GM18907 (cell line): Measurements from ENCODE around the gene C2.
"Not testable (repeated sequence)": the region's sequence is repeated elsewhere in the genome, so short reads cannot be mapped to it uniquely, and the experiment has no call there.

Experiments
- ATAC-seq: cut with Tn5 transposase; IDR thresholded peaks from one replicate; pipeline ENCODE4 v1.9.1; 2021; ENCODE audit warnings: mild to moderate bottlenecking, moderate library complexity; ENCODE audit not compliant: unreplicated experiment

The C2 gene

DNA sequence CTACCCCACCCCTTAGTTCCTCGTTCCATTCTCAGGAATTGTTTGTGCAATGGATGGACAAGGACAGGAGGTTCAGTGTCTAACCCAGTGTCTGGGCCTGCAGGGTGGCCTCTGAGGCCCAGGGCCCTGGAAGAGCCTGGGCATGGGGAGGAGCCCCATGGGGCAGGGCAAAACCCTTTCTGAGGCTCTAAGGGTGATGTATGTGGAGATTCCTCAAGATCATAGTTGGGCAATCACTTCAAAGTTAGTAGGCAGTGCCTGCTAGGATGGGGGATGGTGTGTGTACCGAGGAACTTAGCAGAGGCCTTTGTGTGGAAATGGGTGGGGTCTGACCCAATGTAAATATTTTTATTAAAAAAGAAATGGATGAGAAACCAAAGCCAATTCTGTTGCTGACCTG is 6.7 kb upstream of the C2 start:
- no peak for ATAC-seq

DNA sequence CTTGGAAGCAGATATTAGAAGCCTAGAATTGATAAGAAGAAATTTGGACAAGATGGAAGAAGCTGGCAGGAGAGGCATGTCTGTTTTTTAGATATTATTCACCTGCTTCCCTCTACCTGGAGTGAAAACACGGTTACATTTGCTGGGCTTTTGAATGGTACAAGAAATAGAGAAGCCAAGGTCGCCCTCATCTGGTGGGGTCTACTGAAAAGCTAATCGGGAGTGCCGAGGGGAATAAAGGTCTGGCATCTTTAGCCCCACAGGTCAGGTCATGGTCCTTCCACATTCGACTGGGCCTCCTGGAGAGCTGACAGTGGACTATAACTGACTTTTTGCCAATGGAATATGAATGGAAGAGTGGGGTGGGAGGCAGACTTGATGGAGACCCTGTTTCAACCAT is 4.6 kb upstream of the C2 start:
- no peak for ATAC-seq

DNA sequence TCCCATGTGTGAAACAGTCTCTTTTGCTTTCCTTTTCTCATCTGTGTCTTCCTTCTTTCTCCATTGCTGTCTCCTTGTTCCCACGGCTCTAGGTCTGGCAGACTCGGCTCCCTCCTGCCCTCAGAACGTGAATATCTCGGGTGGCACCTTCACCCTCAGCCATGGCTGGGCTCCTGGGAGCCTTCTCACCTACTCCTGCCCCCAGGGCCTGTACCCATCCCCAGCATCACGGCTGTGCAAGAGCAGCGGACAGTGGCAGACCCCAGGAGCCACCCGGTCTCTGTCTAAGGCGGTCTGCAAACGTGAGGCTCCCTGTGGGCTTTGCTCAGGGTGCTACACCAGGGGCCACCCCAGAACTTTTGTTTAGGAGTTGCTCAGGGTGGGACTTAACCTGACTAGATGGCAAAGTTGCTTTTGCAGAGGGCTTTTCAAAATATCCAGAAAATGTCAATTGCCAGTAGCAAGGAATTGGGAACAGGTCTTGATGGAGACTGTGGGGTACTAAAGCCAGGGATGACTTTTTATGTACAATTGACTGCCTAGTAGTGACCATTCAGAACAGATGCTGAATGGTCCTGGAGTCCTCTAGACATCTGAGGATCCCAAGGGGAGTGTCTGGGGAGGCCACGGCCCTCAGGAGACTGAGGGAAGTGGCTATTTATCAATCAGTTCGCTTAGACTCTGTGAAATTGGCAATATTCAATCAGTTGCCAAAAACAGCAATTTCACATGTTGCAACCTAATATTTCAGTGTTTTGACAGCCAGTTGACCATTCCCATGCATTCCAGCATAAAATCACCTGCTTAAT is 550 bp downstream of the C2 start:
- ATAC-seq: no peak

DNA sequence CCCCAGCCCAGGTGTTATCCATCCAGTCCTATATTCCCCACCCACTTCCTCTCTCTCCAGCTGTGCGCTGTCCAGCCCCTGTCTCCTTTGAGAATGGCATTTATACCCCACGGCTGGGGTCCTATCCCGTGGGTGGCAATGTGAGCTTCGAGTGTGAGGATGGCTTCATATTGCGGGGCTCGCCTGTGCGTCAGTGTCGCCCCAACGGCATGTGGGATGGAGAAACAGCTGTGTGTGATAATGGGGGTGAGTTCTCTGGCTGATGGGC is 1.1 kb downstream of the C2 start:
- ATAC-seq: no peak

DNA sequence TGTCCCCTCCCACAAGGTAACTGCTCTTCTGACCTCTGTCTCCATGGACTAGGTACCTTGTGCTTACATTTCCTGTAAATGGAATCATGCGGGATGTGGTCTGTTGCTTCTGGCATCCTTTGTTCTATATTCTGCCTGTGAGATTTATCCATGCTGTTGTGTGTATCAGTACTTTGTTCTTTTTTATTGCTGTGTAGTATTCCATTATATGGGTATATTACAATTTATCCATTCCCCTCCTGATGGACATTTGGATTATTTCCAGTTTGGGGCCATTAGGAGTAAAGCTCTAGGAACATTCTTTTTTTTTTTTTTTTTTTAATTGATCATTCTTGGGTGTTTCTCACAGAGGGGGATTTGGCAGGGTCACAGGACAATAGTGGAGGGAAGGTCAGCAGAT is 3.4 kb downstream of the C2 start:
- ATAC-seq: no peak

DNA sequence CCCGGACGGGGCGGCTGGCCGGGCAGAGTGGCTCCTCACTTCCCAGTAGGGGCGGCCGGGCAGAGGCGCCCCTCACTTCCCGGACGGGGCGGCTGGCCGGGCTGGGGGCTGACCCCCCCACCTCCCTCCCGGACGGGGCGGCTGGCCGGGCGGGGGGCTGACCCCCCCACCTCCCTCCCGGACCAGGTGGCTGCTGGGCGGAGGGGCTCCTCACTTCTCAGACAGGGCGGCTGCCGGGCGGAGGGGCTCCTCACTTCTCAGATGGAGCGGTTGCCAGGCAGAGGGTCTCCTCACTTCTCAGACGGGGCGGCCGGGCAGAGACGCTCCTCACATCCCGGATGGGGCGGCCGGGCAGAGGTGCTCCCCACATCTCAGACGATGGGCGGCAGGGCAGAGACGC is 4.6 kb downstream of the C2 start:
- not testable (repeated sequence) for ATAC-seq

DNA sequence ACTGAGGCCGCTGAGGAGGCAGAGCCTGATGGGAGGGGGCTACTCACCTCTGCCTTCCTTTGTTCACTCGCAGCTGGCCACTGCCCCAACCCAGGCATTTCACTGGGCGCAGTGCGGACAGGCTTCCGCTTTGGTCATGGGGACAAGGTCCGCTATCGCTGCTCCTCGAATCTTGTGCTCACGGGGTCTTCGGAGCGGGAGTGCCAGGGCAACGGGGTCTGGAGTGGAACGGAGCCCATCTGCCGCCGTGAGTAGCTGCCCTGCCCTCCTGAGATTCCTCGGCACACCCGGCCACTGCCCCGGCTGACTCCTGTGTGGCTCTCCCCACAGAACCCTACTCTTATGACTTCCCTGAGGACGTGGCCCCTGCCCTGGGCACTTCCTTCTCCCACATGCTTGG is 6.0 kb downstream of the C2 start:
- ATAC-seq: no peak

DNA sequence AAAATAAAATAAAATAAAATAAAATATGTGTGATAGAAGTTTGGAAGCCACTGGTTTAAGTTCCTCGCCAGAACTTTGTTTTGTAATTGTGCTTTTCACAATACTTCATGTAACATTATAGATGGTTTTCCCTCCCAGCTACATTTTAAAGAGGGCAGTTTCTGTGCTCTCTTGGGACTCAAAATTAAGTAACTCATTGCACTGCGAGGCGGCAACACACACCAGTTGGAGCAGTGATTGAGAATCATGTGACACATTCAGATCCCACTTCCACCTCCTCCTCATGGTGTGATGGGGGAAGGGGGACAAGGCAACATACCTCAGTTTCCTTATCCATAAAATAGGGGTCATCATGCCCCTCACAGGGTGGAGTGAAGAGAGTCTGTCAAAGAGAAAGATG is 7.5 kb downstream of the C2 start:
- ATAC-seq: no peak

DNA sequence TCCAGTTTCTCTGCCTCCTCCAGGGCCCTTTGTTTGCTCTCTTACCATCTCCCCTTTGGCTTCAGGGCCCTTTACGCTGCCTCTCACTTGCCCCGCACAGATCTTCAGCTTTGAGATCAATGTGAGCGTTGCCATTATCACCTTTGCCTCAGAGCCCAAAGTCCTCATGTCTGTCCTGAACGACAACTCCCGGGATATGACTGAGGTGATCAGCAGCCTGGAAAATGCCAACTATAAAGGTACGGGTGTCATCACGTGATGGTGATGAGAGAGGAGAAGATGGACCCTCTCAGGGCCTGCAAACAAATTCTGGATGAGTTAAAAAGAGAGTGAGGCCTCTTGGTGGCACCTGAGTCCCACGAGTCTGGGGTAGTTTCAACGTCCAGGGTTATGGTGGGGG is 8.3 kb downstream of the C2 start:
- no peak for ATAC-seq

DNA sequence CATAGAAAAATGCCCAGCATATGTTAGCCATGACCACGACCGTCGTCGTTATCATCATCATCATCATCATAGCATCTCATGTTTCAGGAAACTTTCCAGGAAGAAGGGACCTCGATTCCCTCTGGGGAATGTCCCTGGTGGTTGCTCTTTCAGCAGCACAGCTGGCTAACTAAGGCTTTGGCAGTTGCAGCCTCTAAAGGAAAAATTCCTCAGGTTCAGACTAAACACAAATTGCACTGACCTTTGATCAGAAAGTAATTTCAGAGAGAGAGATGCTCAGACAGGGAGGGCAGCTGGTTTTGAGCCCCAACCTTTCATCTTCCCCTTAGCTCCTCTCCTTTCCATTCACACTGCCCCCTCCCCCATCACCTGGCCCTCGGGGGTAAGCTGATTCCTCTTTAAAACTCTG is 12.7 kb downstream of the C2 start:
- no peak for ATAC-seq

DNA sequence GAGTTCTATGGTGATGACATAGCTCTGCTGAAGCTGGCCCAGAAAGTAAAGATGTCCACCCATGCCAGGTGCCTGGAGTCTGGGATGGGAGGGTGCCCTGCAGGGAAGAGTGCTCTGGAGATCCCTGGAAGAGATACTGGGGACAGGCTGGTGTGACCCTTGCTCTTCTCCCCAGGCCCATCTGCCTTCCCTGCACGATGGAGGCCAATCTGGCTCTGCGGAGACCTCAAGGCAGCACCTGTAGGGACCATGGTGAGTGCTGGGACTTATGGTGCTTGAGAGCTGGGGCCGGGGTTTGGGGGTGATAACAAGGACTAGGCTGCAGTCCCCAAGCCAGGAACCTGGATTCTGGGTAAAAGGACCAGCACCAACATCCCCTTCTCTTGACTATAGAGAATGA is 16.2 kb downstream of the C2 start:
- ATAC-seq: no peak

DNA sequence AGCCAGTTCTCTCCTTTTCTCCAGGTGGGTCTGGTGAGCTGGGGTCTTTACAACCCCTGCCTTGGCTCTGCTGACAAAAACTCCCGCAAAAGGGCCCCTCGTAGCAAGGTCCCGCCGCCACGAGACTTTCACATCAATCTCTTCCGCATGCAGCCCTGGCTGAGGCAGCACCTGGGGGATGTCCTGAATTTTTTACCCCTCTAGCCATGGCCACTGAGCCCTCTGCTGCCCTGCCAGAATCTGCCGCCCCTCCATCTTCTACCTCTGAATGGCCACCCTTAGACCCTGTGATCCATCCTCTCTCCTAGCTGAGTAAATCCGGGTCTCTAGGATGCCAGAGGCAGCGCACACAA is 17.6 kb downstream of the C2 start:
- no peak for ATAC-seq

DNA sequence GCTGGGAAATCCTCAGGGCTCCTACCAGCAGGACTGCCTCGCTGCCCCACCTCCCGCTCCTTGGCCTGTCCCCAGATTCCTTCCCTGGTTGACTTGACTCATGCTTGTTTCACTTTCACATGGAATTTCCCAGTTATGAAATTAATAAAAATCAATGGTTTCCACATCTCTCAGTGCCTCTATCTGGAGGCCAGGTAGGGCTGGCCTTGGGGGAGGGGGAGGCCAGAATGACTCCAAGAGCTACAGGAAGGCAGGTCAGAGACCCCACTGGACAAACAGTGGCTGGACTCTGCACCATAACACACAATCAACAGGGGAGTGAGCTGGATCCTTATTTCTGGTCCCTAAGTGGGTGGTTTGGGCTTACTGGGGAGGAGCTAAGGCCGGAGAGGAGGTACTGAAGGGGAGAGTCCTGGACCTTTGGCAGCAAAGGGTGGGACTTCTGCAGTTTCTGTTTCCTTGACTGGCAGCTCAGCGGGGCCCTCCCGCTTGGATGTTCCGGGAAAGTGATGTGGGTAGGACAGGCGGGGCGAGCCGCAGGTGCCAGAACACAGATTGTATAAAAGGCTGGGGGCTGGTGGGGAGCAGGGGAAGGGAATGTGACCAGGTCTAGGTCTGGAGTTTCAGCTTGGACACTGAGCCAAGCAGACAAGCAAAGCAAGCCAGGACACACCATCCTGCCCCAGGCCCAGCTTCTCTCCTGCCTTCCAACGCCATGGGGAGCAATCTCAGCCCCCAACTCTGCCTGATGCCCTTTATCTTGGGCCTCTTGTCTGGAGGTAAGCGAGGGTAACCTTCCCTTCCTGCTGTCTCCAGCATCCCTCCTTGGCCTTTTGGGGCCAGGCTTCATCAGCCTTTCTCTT is 18.2 kb downstream of the C2 start, which contains the start of gene CFB:
TSS of gene CFB (plus strand) at position 589 of the 863 bp plus-strand sequence. CDS start at position 716, 127 bp downstream.
- ATAC-seq: no peak

DNA sequence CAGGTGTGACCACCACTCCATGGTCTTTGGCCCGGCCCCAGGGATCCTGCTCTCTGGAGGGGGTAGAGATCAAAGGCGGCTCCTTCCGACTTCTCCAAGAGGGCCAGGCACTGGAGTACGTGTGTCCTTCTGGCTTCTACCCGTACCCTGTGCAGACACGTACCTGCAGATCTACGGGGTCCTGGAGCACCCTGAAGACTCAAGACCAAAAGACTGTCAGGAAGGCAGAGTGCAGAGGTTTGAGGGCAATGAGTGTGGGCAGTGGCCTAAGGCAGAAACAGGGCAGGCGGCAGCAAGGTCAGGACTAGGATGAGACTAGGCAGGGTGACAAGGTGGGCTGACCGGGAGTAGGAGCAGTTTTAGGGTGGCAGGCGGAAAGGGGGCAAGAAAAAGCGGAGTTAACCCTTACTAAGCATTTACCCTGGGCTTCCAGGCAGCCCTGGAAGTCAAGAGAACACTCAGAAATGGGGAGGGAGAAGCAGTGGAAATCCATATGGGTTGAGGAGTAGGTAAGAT is 18.9 kb downstream of the C2 start:
- ATAC-seq: no peak

DNA sequence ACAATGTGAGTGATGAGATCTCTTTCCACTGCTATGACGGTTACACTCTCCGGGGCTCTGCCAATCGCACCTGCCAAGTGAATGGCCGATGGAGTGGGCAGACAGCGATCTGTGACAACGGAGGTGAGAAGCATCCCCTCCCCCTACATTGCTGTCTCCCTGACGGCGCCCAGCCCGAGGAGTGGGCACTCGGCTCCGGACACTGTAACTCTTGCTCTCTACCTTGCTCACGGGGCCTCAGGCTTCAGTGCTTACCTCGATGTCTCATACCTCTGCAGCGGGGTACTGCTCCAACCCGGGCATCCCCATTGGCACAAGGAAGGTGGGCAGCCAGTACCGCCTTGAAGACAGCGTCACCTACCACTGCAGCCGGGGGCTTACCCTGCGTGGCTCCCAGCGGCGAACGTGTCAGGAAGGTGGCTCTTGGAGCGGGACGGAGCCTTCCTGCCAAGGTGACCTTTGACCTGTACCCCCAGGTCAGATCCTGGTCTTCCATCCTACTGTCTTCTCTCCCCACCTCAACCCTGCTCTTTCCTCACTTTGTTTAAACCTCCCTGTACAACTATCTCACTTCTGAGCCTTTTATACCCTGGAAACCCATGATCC is 19.7 kb downstream of the C2 start:
- no peak for ATAC-seq

DNA sequence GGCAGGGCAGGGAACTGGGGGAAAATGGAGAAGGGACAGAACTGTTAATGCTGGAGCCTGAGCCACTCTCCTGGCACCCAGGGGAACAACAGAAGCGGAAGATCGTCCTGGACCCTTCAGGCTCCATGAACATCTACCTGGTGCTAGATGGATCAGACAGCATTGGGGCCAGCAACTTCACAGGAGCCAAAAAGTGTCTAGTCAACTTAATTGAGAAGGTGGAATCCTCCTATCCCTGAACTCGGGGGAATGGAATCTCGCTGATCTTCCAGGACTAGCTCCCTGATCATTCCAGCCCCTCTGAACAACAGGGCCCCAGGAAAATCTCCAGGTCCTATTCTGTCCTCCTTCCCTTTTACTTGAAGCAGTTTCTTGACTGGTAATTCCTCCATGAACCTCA is 20.3 kb downstream of the C2 start:
- ATAC-seq: no peak

DNA sequence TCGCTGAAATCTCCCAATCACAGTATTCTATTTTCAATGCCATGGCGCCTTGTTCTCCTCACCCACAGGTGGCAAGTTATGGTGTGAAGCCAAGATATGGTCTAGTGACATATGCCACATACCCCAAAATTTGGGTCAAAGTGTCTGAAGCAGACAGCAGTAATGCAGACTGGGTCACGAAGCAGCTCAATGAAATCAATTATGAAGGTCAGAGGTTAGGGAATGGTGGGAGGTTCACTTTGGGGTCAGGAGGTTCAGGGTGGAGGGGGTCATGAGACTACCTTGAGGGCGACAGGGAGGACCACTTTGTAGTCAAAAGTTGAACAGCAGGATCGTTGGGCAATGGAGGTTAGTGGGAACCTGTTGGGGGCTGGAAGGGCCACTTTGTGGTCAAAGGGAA is 20.8 kb downstream of the C2 start:
- no peak for ATAC-seq

DNA sequence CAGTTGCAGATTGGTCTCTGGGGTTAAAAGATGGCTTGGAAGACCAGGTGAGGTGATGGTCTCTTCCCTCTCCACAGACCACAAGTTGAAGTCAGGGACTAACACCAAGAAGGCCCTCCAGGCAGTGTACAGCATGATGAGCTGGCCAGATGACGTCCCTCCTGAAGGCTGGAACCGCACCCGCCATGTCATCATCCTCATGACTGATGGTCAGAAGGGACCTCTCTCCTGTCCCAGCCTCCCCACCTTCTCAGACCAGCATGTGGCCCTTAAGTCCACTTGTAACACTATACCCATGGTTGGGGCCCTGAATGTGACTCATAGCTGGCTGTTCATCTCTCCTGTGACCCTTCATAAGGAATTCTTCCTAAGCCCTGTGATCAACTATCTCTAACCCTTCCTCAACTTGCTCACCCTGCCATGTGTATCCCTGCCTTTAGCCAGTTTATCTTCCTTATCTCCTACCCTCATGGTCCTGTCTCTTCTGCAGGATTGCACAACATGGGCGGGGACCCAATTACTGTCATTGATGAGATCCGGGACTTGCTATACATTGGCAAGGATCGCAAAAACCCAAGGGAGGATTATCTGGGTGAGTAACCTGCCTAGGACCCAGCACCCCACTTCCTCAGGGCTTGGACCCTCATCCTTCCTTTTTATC is 21.4 kb downstream of the C2 start:
- no peak for ATAC-seq

DNA sequence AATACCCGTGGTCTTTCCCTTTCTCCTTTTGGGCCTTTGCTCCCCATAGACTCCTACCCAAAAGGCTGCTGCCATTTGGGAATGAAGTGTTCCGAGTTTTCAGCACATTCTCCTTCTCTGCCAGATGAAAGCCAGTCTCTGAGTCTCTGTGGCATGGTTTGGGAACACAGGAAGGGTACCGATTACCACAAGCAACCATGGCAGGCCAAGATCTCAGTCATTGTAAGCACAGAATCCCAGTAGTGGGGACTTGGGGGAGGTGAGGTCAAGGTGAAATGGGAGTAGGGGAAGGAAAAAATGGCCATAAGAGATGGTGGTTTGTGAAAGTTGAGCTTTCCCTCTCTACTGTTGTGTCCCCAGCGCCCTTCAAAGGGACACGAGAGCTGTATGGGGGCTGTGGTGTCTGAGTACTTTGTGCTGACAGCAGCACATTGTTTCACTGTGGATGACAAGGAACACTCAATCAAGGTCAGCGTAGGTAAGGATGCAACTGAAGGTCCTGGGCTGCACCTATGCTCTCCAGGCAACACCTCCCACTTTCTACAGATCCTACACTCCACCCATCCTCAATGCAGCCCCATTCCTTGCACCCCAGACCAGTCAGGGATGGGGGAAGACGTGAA is 22.5 kb downstream of the C2 start:
- ATAC-seq: no peak

DNA sequence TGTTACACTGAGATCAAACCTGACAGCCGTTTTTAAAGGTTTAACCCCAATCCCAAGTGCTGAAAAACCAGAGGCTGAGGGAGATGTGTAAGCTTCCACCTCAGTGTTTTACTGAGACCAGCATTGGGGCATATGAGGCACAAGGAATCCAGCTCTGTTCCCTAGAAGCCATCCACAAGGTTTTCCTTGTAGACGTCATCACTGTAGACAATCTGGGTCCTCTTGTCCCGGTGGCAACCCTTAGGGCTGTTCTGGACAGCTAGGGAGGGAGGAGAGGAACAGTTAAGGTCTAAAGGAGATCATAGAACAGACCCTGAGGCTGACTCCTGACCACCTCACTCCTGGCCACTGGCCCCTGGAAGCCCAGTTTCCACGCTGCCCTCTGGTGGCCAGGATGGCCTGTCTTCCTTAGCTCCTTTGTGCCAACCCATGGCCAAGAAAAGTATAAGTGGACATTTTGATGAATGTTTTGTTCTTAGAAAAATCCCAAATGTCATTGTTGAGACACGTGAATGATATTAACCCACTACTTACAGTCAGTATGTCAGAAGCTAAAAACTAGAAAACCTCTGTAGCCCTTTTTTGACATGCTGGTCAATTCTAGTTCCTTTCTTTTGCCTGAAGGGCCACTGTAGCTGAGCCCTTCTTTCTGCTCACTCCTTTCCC is 24.8 kb downstream of the C2 start:
- ATAC-seq: no peak
